GM18517 (cell line): Measurements from ENCODE around the gene MORN3.

Source experiments
- ATAC-seq: cut with Tn5 transposase; IDR thresholded peaks from one replicate; pipeline ENCODE4 v1.9.1; 2021; ENCODE audit warnings: mild to moderate bottlenecking, moderate library complexity; ENCODE audit not compliant: unreplicated experiment

MORN3 gene

GRCh38 chr12:121610239-121611149 is 59.0 kb downstream of the MORN3 start:
- no peak for ATAC-seq

- ATAC-seq: no peak
These were observed 61.2 kb downstream of the MORN3 start for GRCh38 chr12:121608301-121608700.

- no peak for ATAC-seq
These were observed 65.9 kb downstream of the MORN3 start for GRCh38 chr12:121603581-121603980.

GRCh38 chr12:121602766-121603165 is 66.7 kb downstream of the MORN3 start:
- ATAC-seq: no peak

- ATAC-seq: no peak
These were observed 68.6 kb downstream of the MORN3 start for GRCh38 chr12:121600702-121601336.
